ENCODE measurements around the gene MMEL1.

DNA sequence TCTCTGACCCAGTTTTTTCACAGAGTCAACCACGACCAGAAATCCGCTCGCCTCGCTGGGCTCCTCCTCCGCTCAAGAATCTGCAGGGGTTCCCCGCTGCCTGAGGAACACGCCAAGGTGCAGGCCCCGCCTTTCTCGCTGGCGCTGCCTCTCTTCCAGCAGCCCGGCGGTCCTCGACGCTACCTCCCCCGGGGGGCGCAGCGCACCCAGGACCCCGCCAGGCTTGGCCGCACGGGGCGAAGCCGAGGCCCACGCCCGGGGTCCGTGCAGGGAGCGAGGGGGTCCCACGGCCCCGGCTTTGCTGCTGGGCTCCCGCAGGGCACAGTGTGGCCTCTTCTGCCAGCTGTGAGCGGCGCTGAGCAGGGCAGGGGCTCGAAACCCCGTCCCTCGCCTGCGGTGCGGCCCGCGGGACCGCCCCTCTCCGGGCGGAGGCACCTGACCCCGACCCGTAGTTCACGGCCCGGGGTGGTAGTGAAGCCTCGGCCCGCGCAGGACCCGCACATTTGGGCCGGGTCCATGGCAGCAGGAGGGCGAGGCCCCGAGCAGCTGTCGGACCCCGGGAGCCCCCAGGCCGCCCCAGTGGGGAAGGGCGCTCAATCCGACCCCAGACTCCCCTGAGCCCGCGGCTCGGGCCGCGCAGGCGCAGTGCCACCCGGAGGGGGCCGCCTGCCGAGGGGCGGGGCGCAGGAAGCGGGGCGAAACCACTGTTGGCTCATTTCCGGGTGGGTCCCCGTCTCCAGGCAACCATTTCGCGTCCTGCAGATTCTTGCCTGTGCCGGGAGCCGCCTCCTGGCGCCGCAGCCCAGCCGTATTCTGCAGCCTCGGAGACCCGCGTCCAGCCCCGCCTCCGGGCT lies 10.0 kb upstream of the MMEL1 start:
- TF ChIP-seq, protein P1, sequence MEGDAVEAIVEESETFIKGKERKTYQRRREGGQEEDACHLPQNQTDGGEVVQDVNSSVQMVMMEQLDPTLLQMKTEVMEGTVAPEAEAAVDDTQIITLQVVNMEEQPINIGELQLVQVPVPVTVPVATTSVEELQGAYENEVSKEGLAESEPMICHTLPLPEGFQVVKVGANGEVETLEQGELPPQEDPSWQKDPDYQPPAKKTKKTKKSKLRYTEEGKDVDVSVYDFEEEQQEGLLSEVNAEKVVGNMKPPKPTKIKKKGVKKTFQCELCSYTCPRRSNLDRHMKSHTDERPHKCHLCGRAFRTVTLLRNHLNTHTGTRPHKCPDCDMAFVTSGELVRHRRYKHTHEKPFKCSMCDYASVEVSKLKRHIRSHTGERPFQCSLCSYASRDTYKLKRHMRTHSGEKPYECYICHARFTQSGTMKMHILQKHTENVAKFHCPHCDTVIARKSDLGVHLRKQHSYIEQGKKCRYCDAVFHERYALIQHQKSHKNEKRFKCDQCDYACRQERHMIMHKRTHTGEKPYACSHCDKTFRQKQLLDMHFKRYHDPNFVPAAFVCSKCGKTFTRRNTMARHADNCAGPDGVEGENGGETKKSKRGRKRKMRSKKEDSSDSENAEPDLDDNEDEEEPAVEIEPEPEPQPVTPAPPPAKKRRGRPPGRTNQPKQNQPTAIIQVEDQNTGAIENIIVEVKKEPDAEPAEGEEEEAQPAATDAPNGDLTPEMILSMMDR (conservative IDR thresholded peaks at IDR 0.05): no peak
- no peak for TF ChIP-seq ZFX (IDR thresholded peaks at IDR 0.05)

Data from C4-2B (cell line).